Aorta (tissue), 5 donors: ENCODE results near the gene FNDC3B. TPM values are rescaled to one million over a fixed set of nuclear protein-coding genes. Genes with fewer than 3 reads are reported as not detected.

ENCODE experiments used
- ATAC-seq: fragments of 200-7000 bp; cut with Tn5 transposase; one replicate; pipeline ENCODE4 v1.9.1; 2022; ENCODE audit warnings: moderate library complexity; ENCODE audit not compliant: low FRiP score
- DNase-seq, 2 donors: peaks; one replicate each; pipeline ENCODE4 v3.0.0-alpha.2; 2020
- H3K27ac ChIP-seq, 2 donors: one replicate each; pipeline ENCODE4 v1.5.1; 2013; ENCODE audit warnings: low read length in 2 of 2, mild to moderate bottlenecking in 2 of 2, moderate library complexity in 2 of 2, control low read depth in 1 of 2, inconsistent platforms in 1 of 2, low read depth in 1 of 2
- H3K27me3 ChIP-seq, 2 donors: one replicate each; pipeline ENCODE4 v1.6.1; 2013; ENCODE audit warnings: control low read depth in 1 of 2, low read length in 1 of 2, mild to moderate bottlenecking in 1 of 2, moderate library complexity in 1 of 2; ENCODE audit not compliant: insufficient read depth in 2 of 2, control insufficient read depth in 1 of 2
- H3K36me3 ChIP-seq, 2 donors: one replicate each; pipeline ENCODE4 v1.6.1; 2013; ENCODE audit warnings: control low read depth in 1 of 2, low read length in 1 of 2, mild to moderate bottlenecking in 1 of 2; ENCODE audit not compliant: insufficient read depth in 2 of 2, control insufficient read depth in 1 of 2
- H3K4me1 ChIP-seq, 2 donors: one replicate each; pipeline ENCODE4 v1.6.1; 2013; ENCODE audit warnings: low read length in 2 of 2, control low read depth in 1 of 2, mild to moderate bottlenecking in 1 of 2, moderate library complexity in 1 of 2; ENCODE audit not compliant: insufficient read depth in 2 of 2, control insufficient read depth in 1 of 2
- H3K4me3 ChIP-seq, 2 donors: one replicate each; pipeline ENCODE4 v1.5.1; 2013; ENCODE audit warnings: low read length in 2 of 2, control low read depth in 1 of 2, mild to moderate bottlenecking in 1 of 2
- H3K9me3 ChIP-seq: one replicate; pipeline ENCODE4 v1.6.1; 2013; ENCODE audit warnings: mild to moderate bottlenecking, low read length; ENCODE audit not compliant: control insufficient read depth
- WGBS, 2 donors: extraction: QIAGEN DNeasy Blood & Tissue Kit; methylation state at CpG; one replicate each; pipeline ENCODE4 v1.1.7; 2013; 5-methylcytosine and 5-hydroxymethylcytosine counted together
- intact Hi-C, 2 donors: fragments of 100-400 bp; cut with DNase I; formaldehyde crosslinking; loops; one replicate each; pipeline versions ENCODE4 v1.14.2 to v1.15.0; 2022
- polyA plus RNA-seq, 2 donors: library from polyadenylated mRNA; stranded (reverse); fragments of 200-250 nt; gene quantifications; one replicate each; pipeline ENCODE4 v1.2.3, GENCODE V29; 2013
- total RNA-seq, 2 donors: library from RNA; stranded (reverse); fragmentation: NEBNext Ultra II Directional; extraction: Animal tissue kit (Norgen Biotek cat#: 25700); gene quantifications; one replicate each; pipeline ENCODE4 v1.2.1, GENCODE V29; 2021
- donor health status: healthy with polysubstance abuse.
- donor health status: Bipolar disorder and iron deficiency.
- donor health status: DM: no; HTN: no; CAD: no.
- donor health status: DM: no; HTN: no; CAD: no.
- donor health status: DM: yes; HTN: yes; CAD: no.

FNDC3B gene
- total and polyA plus RNA-seq, 4 donors: 12.5 to 239 (median 120) TPM

- no peak for DNase-seq
- 70 to 75% methylated on average over 4 of the region's 4 CpGs for WGBS, 2 donors
- Histone ChIP-seq H3K27me3 (no peaks in the 10 kb centered on the region), H3K4me3 (no peak overlapping the region), H3K9me3 (no peaks in the 10 kb centered on the region), H3K27ac (no peak overlapping the region), H3K36me3 (peaks cover 0 to 6% of the 10 kb centered on the region in 2 donors), H3K4me1 (no peaks in the 10 kb centered on the region)
- intact Hi-C loops: loop anchor here in 1 of 2 donors (5.0 kb wide), 2 partner anchors 38 to 288 kb away; no protein-coding TSS in a partner anchor
- no peak for ATAC-seq
Observed at GRCh38 chr3:172330413-172330812, 291.0 kb downstream of the FNDC3B start.

GRCh38 chr3:172332256-172333041, 293.1 kb downstream of the FNDC3B start:
- H3K27me3 ChIP-seq: no peaks in the 10 kb centered on the region
- DNase-seq (peak in 1 of 2 donors; percentile 62), ATAC-seq (peak; percentile 93)
- H3K27ac ChIP-seq: peak overlapping the region in 1 of 2 donors; percentile 4
- peaks cover 0 to 6% of the 10 kb centered on the region in 2 donors for H3K36me3 ChIP-seq
- no peaks in the 10 kb centered on the region for H3K9me3 ChIP-seq
- intact Hi-C loops: loop anchor here in 1 of 2 donors (5.0 kb wide), 2 partner anchors 40 to 290 kb away; no protein-coding TSS in a partner anchor
- H3K4me3 ChIP-seq: no peak overlapping the region
- no peaks in the 10 kb centered on the region for H3K4me1 ChIP-seq
- WGBS, 2 donors: 17 to 21% methylated on average over 2 of the region's 2 CpGs

- Histone ChIP-seq H3K36me3 (peaks cover 0 to 6% of the 10 kb centered on the region in 2 donors), H3K4me3 (no peak overlapping the region), H3K27me3 (no peaks in the 10 kb centered on the region), H3K27ac (no peak overlapping the region), H3K4me1 (no peaks in the 10 kb centered on the region), H3K9me3 (no peaks in the 10 kb centered on the region)
- intact Hi-C loops: loop anchor here in 1 of 2 donors (5.0 kb wide), 2 partner anchors 41 to 291 kb away; no protein-coding TSS in a partner anchor
- DNase-seq (no peak), ATAC-seq (no peak)
Observed at GRCh38 chr3:172333042-172333377, 293.6 kb downstream of the FNDC3B start.

- Histone ChIP-seq H3K4me1 (no peaks in the 10 kb centered on the region), H3K27ac (no peak overlapping the region), H3K4me3 (no peak overlapping the region), H3K36me3 (peaks cover 0 to 6% of the 10 kb centered on the region in 2 donors), H3K27me3 (no peaks in the 10 kb centered on the region), H3K9me3 (no peaks in the 10 kb centered on the region)
- DNase-seq (no peak), ATAC-seq (no peak)
- intact Hi-C loops: loop anchor here in 1 of 2 donors (5.0 kb wide), 2 partner anchors 42 to 292 kb away; no protein-coding TSS in a partner anchor
- 69 to 70% methylated on average over 7 of the region's 7 CpGs for WGBS, 2 donors
Observed at GRCh38 chr3:172333692-172334457, 294.5 kb downstream of the FNDC3B start.

- no peak overlapping the region for H3K4me3 ChIP-seq
- H3K27ac ChIP-seq: no peak overlapping the region
- intact Hi-C loops: loop anchor here in 1 of 2 donors (5.0 kb wide), 2 partner anchors 42 to 292 kb away; no protein-coding TSS in a partner anchor
- no peak for DNase-seq
- ATAC-seq: no peak
- WGBS, 2 donors: 73 to 80% methylated on average over 7 of the region's 7 CpGs
- no peaks in the 10 kb centered on the region for H3K27me3 ChIP-seq
- H3K4me1 ChIP-seq: no peaks in the 10 kb centered on the region
- no peaks in the 10 kb centered on the region for H3K9me3 ChIP-seq
- H3K36me3 ChIP-seq: peaks cover 0 to 6% of the 10 kb centered on the region in 2 donors
Observed at GRCh38 chr3:172334671-172335207, 295.4 kb downstream of the FNDC3B start.

GRCh38 chr3:172339892-172340291, 300.5 kb downstream of the FNDC3B start:
- Histone ChIP-seq H3K36me3 (no peaks in the 10 kb centered on the region), H3K4me1 (no peaks in the 10 kb centered on the region), H3K4me3 (no peak overlapping the region), H3K27me3 (no peaks in the 10 kb centered on the region), H3K27ac (no peak overlapping the region), H3K9me3 (no peaks in the 10 kb centered on the region)
- intact Hi-C loops: loop anchor here (5.0 to 10.0 kb wide), 3 partner anchors 303 to 695 kb away; partner anchors contain the start of gene FNDC3B (in 1 of the 2)
- ATAC-seq (no peak), DNase-seq (no peak)
- WGBS, 2 donors: 87 to 89% methylated on average over 8 of the region's 8 CpGs

GRCh38 chr3:172340583-172340982, 301.2 kb downstream of the FNDC3B start:
- no peak for ATAC-seq
- H3K9me3 ChIP-seq: no peaks in the 10 kb centered on the region
- H3K4me3 ChIP-seq: no peak overlapping the region
- 36 to 37% methylated on average over 5 of the region's 5 CpGs for WGBS, 2 donors
- no peak for DNase-seq
- H3K4me1 ChIP-seq: no peaks in the 10 kb centered on the region
- H3K27me3 ChIP-seq: no peaks in the 10 kb centered on the region
- H3K27ac ChIP-seq: no peak overlapping the region
- H3K36me3 ChIP-seq: no peaks in the 10 kb centered on the region
- intact Hi-C loops: loop anchor here (5.0 to 10.0 kb wide), 3 partner anchors 303 to 696 kb away; partner anchors contain the start of gene FNDC3B (in 1 of the 2)

GRCh38 chr3:172341482-172342059, 302.2 kb downstream of the FNDC3B start:
- ATAC-seq (peak; percentile 85), DNase-seq (no peak)
- H3K27ac ChIP-seq: no peak overlapping the region
- 37 to 39% methylated on average over 4 of the region's 4 CpGs for WGBS, 2 donors
- no peaks in the 10 kb centered on the region for H3K27me3 ChIP-seq
- no peak overlapping the region for H3K4me3 ChIP-seq
- H3K4me1 ChIP-seq: no peaks in the 10 kb centered on the region
- H3K9me3 ChIP-seq: no peaks in the 10 kb centered on the region
- intact Hi-C loops: loop anchor here (5.0 to 10.0 kb wide), 3 partner anchors 304 to 697 kb away; partner anchors contain the start of gene FNDC3B (in 1 of the 2)
- H3K36me3 ChIP-seq: no peaks in the 10 kb centered on the region
